ENCODE measurements around the gene CDKAL1. TPM values are rescaled to one million over a fixed set of nuclear protein-coding genes. Genes with fewer than 3 reads are reported as not detected.
A peak's percentile ranks its signal among the peaks of the same experiment; 100 is the strongest.

CDKAL1 gene
- total RNA-seq, 6 experiments from 2014 or later, result 9.2 to 14.3 (median 11.9) TPM

- Mint-ChIP-seq H3K27ac (no peak overlapping the region), H3K4me3 (no peak overlapping the region), H3K9me3 (no peaks in the 10 kb centered on the region), H3K36me3 (ENCODE audit: low read depth) (no peaks in the 10 kb centered on the region), H3K27me3 (ENCODE audit: insufficient read depth) (no peaks in the 10 kb centered on the region; the same call in 1 of the 2 replicates), H3K4me1 (ENCODE audit: low read depth) (peaks cover 7% of the 10 kb centered on the region; the same call in 1 of the 2 replicates)
- DNase-seq, result no peak
- no peak for TF ChIP-seq CTCF (IDR thresholded peaks at IDR 0.05)
Measured at GRCh38 chr6:21118216-21118780, 584.0 kb downstream of the CDKAL1 start.

GRCh38 chr6:21121636-21122136, 587.4 kb downstream of the CDKAL1 start:
- Mint-ChIP-seq H3K4me1 (ENCODE audit: low read depth) (no peaks in the 10 kb centered on the region), H3K27me3 (ENCODE audit: insufficient read depth) (no peaks in the 10 kb centered on the region; the same call in none of the 2 replicates)

GRCh38 chr6:21123507-21124436, 589.5 kb downstream of the CDKAL1 start:
- DNase-seq, result no peak
- H3K27me3 Mint-ChIP-seq (ENCODE audit: insufficient read depth), result no peaks in the 10 kb centered on the region; the same call in none of the 2 replicates
- H3K4me1 Mint-ChIP-seq (ENCODE audit: low read depth), result no peaks in the 10 kb centered on the region
- H3K9me3 Mint-ChIP-seq, result no peaks in the 10 kb centered on the region
- no peak for TF ChIP-seq CTCF (IDR thresholded peaks at IDR 0.05)
- H3K27ac Mint-ChIP-seq, result no peak overlapping the region
- H3K4me3 Mint-ChIP-seq, result no peak overlapping the region
- H3K36me3 Mint-ChIP-seq (ENCODE audit: low read depth), result no peaks in the 10 kb centered on the region

More at GRCh38 chr6:21121636-21122136, 587.4 kb downstream of the CDKAL1 start:
- DNase-seq, result no peak
- Mint-ChIP-seq H3K36me3 (ENCODE audit: low read depth) (no peaks in the 10 kb centered on the region), H3K9me3 (no peaks in the 10 kb centered on the region), H3K4me3 (no peak overlapping the region), H3K27ac (no peak overlapping the region)
- no peak for TF ChIP-seq CTCF (IDR thresholded peaks at IDR 0.05)

- no peaks in the 10 kb centered on the region for H3K9me3 Mint-ChIP-seq
Measured at GRCh38 chr6:21128601-21129000, 594.3 kb downstream of the CDKAL1 start.

GRCh38 chr6:21131406-21131805, 597.1 kb downstream of the CDKAL1 start:
- no peak for DNase-seq
- Mint-ChIP-seq H3K27ac (no peak overlapping the region), H3K27me3 (ENCODE audit: insufficient read depth) (peaks cover 2% of the 10 kb centered on the region; the same call in 1 of the 2 replicates), H3K4me3 (no peak overlapping the region), H3K9me3 (no peaks in the 10 kb centered on the region), H3K36me3 (ENCODE audit: low read depth) (no peaks in the 10 kb centered on the region), H3K4me1 (ENCODE audit: low read depth) (no peaks in the 10 kb centered on the region)
- TF ChIP-seq CTCF (IDR thresholded peaks at IDR 0.05), result 0 out of 2 replicates have a peak, but pooled peaks have one; percentile 15

More at GRCh38 chr6:21128601-21129000, 594.3 kb downstream of the CDKAL1 start:
- DNase-seq, result no peak
- H3K36me3 Mint-ChIP-seq (ENCODE audit: low read depth), result no peaks in the 10 kb centered on the region
- H3K4me3 Mint-ChIP-seq, result no peak overlapping the region
- no peaks in the 10 kb centered on the region for H3K4me1 Mint-ChIP-seq (ENCODE audit: low read depth)
- no peak overlapping the region for H3K27ac Mint-ChIP-seq
- no peaks in the 10 kb centered on the region; the same call in 1 of the 2 replicates for H3K27me3 Mint-ChIP-seq (ENCODE audit: insufficient read depth)
- no peak for TF ChIP-seq CTCF (IDR thresholded peaks at IDR 0.05)
